HUES6 (cell line): ENCODE results near the gene PRRT3.
"Not testable (repeated sequence)": the region's sequence is repeated elsewhere in the genome, so short reads cannot be mapped to it uniquely, and the experiment has no call there.

Experiments used
- H3K27ac ChIP-seq: 2 replicates; pipeline ENCODE4 v1.7.0; 2013; ENCODE audit warnings: low read depth, mild to moderate bottlenecking, low read length, inconsistent platforms
- H3K27me3 ChIP-seq: 2 replicates; pipeline ENCODE4 v1.6.1; 2013; ENCODE audit warnings: low read length; ENCODE audit not compliant: control insufficient read depth, insufficient read depth
- H3K36me3 ChIP-seq: 2 replicates; pipeline ENCODE4 v1.6.1; 2013; ENCODE audit warnings: low read length; ENCODE audit not compliant: control insufficient read depth, insufficient read depth
- H3K4me1 ChIP-seq: 2 replicates; pipeline ENCODE4 v1.6.1; 2013; ENCODE audit warnings: low read length; ENCODE audit not compliant: control insufficient read depth, insufficient read depth
- H3K4me3 ChIP-seq: 2 replicates; pipeline ENCODE4 v1.5.1; 2013; ENCODE audit warnings: low read depth, low read length
- H3K9ac ChIP-seq: one replicate; pipeline ENCODE4 v1.6.1; 2013; ENCODE audit warnings: mild to moderate bottlenecking, low read length
- H3K9me3 ChIP-seq: 2 replicates; pipeline ENCODE4 v1.6.1; 2013; ENCODE audit warnings: low read depth, low read length; ENCODE audit not compliant: control insufficient read depth, insufficient read depth

Gene PRRT3

GRCh38 chr3:9896755-9897407, 55.3 kb downstream of the PRRT3 start:
- H3K27me3 ChIP-seq, H3K27ac ChIP-seq, H3K9ac ChIP-seq, H3K9me3 ChIP-seq, H3K4me1 ChIP-seq, H3K4me3 ChIP-seq: not testable (repeated sequence)
- peaks cover 21% of the 10 kb centered on the region for H3K36me3 ChIP-seq

- peaks cover 21% of the 10 kb centered on the region for H3K36me3 ChIP-seq
- not testable (repeated sequence) for H3K4me1 ChIP-seq, H3K9ac ChIP-seq, H3K4me3 ChIP-seq, H3K27me3 ChIP-seq, H3K27ac ChIP-seq, H3K9me3 ChIP-seq
These were observed 56.5 kb downstream of the PRRT3 start for GRCh38 chr3:9895715-9896114.
